Kidney epithelial cell (primary cell): ENCODE data around the gene PPM1M. TPM values are rescaled to one million over a fixed set of nuclear protein-coding genes. Genes with fewer than 3 reads are reported as not detected.

ENCODE experiments used
- DNase-seq: peaks from one replicate; pipeline ENCODE4 v3.0.0-alpha.2; 2010; ENCODE audit warnings: low read depth
- H3K27me3 ChIP-seq: 2 replicates; pipeline ENCODE4 v1.6.0; 2011; ENCODE audit warnings: low read length; ENCODE audit not compliant: control insufficient read depth, insufficient read depth
- H3K36me3 ChIP-seq: 2 replicates; pipeline ENCODE4 v1.5.1; 2011; ENCODE audit warnings: low read length; ENCODE audit not compliant: control insufficient read depth, insufficient read depth
- H3K4me3 ChIP-seq: 2 replicates; pipeline ENCODE4 v1.5.1; 2011; ENCODE audit warnings: low read depth, mild to moderate bottlenecking, control low read depth, low read length
- total RNA-seq: library from RNA; depleted of rRNA; stranded (reverse); fragments of >200 nt; gene quantifications from 2 replicates; pipeline ENCODE4 v1.2.3, GENCODE V29; 2015
- TF ChIP-seq, protein P1 (sequence below): IDR thresholded peaks from 2 replicates; pipeline ENCODE4 v1.5.1; 2011; ENCODE audit warnings: mild to moderate bottlenecking, moderate library complexity, low read length, control low read depth, inconsistent platforms; ENCODE audit not compliant: insufficient read depth, poor library complexity, severe bottlenecking

The PPM1M gene
- total RNA-seq, 1 donor from 2014 or later: 6.1 TPM

DNA sequence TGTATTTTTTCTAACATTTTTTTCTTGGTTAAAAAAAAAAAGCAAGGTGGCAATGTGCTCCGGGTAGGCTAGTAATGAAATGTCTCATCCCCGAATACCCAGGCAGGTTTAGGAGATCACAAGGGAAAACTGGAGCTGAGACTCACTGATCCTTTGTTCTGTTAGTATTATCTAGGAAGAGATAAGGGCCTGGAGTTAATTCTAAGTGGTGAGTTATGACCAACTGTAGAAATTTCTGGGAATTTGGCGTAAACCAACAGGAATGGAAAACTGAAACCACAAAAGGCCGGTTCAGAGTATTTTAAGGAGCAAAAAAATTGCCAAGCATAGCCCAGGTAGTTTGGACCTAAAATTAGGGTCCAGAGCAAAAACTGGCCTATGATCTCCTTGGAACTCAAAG is 12.4 kb downstream of the PPM1M start:
- TF ChIP-seq, protein P1, sequence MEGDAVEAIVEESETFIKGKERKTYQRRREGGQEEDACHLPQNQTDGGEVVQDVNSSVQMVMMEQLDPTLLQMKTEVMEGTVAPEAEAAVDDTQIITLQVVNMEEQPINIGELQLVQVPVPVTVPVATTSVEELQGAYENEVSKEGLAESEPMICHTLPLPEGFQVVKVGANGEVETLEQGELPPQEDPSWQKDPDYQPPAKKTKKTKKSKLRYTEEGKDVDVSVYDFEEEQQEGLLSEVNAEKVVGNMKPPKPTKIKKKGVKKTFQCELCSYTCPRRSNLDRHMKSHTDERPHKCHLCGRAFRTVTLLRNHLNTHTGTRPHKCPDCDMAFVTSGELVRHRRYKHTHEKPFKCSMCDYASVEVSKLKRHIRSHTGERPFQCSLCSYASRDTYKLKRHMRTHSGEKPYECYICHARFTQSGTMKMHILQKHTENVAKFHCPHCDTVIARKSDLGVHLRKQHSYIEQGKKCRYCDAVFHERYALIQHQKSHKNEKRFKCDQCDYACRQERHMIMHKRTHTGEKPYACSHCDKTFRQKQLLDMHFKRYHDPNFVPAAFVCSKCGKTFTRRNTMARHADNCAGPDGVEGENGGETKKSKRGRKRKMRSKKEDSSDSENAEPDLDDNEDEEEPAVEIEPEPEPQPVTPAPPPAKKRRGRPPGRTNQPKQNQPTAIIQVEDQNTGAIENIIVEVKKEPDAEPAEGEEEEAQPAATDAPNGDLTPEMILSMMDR: no peak
- H3K4me3 ChIP-seq: no peak overlapping the region
- H3K27me3 ChIP-seq: no peaks in the 10 kb centered on the region
- H3K36me3 ChIP-seq: peaks cover 7% of the 10 kb centered on the region
- DNase-seq: no peak

DNA sequence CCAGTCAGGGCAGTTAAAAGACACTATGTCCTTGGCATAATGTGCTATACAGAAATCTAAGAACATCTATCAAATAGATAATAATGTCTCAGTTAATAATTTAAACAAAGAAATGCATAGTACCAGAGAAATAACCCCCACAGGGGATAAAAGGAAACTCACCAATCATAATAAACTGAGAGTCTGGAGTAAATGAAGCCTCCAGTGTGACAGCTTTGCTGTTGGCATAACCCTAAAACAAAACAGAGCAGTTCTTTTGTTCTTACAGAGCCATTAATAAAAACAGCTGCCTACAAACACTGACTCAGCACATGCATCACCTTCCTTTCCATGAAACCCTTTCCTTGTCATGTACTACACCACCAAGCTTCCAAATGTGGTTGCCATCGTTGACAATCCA is 13.5 kb downstream of the PPM1M start:
- TF ChIP-seq, protein P1: no peak
- no peaks in the 10 kb centered on the region for H3K27me3 ChIP-seq
- no peak overlapping the region for H3K4me3 ChIP-seq
- DNase-seq: no peak
- peaks cover 6% of the 10 kb centered on the region for H3K36me3 ChIP-seq

DNA sequence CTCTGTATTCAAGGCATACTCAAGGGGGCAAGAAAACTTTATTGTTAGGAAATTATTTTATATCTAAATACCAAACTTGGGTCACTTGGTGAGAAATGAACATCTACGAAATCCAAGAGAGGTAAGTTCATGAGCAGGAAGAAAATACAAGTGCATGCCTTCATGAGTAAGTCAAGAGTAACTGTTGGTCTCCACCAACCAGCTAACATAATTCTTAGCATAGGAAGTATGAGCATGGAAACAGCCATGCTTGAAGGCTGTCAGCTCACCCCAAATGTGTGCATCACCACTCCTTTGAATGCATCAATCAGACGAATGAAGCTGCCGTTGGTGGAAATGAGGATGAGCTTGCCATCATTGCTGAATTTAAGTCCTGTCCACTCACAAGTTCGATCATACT is 13.9 kb downstream of the PPM1M start:
- peaks cover 6% of the 10 kb centered on the region for H3K36me3 ChIP-seq
- TF ChIP-seq, protein P1: no peak
- no peak for DNase-seq

DNA sequence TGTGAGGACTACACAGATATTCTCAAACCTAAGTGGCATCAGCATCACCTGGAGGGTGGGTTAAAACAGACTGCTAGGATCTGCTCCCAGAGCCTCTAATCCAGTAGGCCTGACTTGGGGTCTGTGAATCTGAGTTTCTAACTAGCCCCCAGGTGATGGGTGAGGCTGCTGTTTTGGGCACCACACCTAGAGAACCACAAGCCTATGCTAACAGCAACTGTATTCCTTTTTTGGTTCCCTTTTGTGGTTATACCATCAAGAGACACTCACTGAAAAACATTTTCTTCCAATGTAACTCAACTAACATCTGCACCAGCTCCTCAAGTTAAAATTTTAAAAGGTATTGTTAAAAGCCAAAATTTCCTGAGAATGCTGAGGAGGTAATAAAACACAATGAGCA is 16.9 kb downstream of the PPM1M start:
- no peaks in the 10 kb centered on the region for H3K36me3 ChIP-seq

More for the DNA sequence above, 13.9 kb downstream of the PPM1M start:
- Histone ChIP-seq H3K4me3 (no peak overlapping the region), H3K27me3 (no peaks in the 10 kb centered on the region)

DNA sequence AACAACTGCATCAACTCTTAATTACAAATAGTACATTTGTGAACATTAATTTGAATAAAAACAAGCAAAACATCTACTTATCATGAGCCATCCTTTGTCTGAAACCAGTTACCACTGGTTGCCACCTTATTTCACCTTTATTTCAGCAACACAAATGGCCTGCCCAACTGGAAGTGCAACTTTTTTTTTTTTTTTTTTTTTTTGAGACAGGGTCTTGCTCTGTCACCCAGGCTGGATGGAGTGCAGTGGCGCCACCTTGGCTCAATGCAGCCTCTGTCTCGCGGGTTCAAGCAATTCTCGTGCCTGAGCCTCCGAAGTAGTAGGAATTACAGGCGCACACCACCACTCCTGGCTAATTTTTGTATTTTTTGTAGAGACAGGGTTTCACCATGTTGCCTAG is 19.8 kb downstream of the PPM1M start:
- no peak for DNase-seq
- H3K36me3 ChIP-seq: no peaks in the 10 kb centered on the region
- no peak overlapping the region for H3K4me3 ChIP-seq
- no peaks in the 10 kb centered on the region for H3K27me3 ChIP-seq
- TF ChIP-seq, protein P1: no peak

More for the DNA sequence above, 16.9 kb downstream of the PPM1M start:
- TF ChIP-seq, protein P1: no peak
- DNase-seq: no peak
- no peak overlapping the region for H3K4me3 ChIP-seq
- H3K27me3 ChIP-seq: no peaks in the 10 kb centered on the region

DNA sequence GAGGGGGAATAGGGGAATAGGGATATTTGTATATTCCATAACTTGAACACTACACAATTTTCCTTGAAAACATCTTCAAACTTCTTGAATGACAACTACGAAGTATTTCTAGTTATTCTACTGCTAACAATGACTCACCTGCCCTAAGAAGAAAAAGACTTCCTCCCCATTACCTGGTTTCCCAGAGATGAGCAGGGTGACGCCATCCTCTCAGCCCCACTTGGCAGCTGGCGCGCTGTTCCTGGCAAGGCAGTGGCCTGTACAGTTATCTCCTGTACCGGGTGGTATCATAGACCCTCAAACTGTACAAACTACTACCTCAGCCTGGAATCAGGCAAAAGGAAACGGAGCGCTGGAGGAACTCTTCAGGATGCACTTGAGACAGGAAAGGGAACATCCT is 22.5 kb downstream of the PPM1M start:
- Histone ChIP-seq H3K36me3 (no peaks in the 10 kb centered on the region), H3K4me3 (no peak overlapping the region), H3K27me3 (no peaks in the 10 kb centered on the region)
- TF ChIP-seq, protein P1: no peak
- DNase-seq: no peak
